GM19099 (cell line): ENCODE measurements around the gene FHIP1B.

ENCODE experiments used
- POLR2A ChIP-seq: IDR thresholded peaks from 3 replicates; pipeline ENCODE4 v1.6.1; 2011; ENCODE audit warnings: low read depth; ENCODE audit not compliant: insufficient read length; ENCODE audit errors: extremely low read depth

The FHIP1B gene

DNA sequence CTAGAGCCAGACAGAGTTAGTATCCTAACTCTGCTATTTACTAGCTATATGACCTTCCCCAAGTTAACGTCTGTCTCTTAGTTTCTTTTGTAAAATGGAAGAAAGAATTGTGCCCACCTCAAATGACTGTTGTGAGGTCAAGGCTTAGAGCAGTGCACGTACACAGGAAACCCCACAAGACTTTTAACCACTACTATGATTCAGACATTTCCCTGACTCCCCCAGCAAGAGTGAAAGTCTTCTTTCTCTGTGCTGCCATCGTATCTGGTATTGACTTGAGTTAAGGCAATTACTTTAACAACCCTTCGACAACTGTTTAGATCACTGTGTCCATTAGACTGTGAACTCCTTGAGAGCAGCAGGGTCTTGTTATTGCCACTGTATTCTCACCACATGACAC, 38.0 kb downstream of the FHIP1B start:
- no peak for TF ChIP-seq POLR2A

DNA sequence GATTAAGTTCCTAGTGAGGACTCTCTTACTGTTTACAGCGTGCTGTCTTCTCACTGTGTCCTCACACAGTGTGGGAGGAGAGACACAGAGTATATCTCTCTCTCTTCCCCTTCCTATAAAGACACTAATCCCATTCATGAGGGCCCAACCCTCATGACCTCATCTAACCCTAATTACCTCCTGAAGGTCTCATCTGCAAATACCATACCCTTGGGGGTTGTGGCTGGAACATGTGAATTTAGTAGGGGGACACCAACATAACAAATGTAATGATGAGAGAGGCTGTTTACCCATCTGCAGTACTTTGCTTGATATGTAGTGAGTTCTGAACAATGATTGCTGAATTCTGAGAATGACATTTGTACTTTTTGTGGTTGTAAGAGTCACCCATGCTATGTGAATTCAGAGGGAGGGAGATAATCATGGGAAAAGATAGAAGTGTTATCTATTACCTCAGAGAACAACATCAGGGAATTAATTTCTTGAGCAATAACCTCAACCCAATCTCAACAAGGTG, 40.3 kb downstream of the FHIP1B start:
- no peak for TF ChIP-seq POLR2A

DNA sequence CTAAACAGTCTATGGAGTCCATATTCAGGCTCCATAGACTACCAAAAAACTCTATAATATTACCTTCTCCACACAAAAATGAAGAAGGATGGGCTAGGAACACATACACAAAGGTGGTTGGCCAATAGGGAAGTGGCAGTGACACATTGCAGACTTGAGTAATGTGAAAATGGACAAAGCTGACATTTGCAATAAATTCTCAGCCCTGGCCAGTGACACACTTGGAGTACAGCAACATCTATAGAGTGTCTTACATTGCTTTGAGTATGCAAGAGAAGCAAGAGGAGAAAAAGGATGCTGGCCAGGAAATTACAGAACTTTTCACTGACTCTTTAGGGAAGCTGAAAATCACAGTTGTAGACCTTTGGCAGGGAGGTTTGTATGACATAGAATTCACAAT, 42.7 kb downstream of the FHIP1B start:
- no peak for TF ChIP-seq POLR2A

DNA sequence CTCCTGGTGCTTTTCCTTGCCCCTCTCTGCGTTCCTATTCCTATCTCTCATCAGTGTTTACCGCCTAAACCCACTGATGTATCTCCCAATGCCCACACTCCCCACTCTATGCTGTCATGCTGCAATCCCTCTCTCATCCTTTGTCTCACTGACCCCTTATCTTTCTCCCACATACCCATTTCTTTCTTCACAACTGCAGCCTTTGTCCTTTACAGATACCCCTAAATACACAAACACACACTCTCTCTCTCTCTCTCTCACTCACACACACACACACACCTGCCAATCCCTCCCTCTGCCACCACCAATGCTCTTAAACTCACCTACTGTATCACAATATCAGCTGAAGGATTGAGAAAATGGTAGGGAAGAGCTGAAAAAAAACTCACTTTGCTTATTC, 59.0 kb downstream of the FHIP1B start:
- TF ChIP-seq POLR2A: no peak

DNA sequence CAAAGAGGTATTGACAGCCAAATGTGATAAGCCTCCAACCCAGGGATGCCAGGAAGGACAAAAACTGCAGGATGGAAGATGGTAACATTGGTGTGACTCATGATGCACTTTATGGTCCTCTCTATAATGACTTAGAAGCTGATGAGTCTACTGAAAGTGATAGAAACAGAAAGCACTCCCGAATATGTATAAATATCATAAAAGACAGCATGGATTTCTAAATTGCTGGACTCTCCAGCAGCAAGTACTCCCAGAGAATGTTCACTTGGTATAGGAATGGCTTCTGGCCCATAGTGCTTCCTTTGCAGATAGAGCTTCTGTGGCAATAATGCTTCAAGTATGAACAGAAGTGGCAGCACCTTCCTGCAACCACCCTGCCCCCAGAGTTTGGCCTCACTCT, 64.2 kb downstream of the FHIP1B start, which contains the start of gene OR52B2:
Gene OR52B2, minus strand, starts transcription at position 101 of the 400 bp plus-strand sequence. Its CDS starts 0 bp downstream, at position 101.
- TF ChIP-seq POLR2A: no peak
